Nephron (organoid): Measurements from ENCODE around the gene MYOM3.

Experiments used
- H3K27ac Mint-ChIP-seq, 3 experiments: 2 replicates each; pipeline ENCODE4 v1.8.0; 2020; ENCODE audit warnings: mixed read lengths in 3 of 3, mild to moderate bottlenecking in 2 of 3, moderate library complexity in 1 of 3
- H3K27me3 Mint-ChIP-seq: 2 replicates; pipeline ENCODE4 v1.8.0; 2021; ENCODE audit warnings: low read depth, mild to moderate bottlenecking, moderate library complexity, mixed read lengths
- H3K36me3 Mint-ChIP-seq: 2 replicates; pipeline ENCODE4 v1.8.0; 2020; ENCODE audit warnings: low read depth, mixed read lengths
- H3K4me1 Mint-ChIP-seq: 2 replicates; pipeline ENCODE4 v1.8.0; 2020; ENCODE audit warnings: mixed read lengths
- H3K4me3 Mint-ChIP-seq, 3 experiments: 2 replicates each; pipeline ENCODE4 v1.8.0; 2020; ENCODE audit warnings: mild to moderate bottlenecking in 3 of 3, mixed read lengths in 3 of 3, moderate library complexity in 2 of 3
- H3K9me3 Mint-ChIP-seq: 2 replicates; pipeline ENCODE4 v1.8.0; 2020; ENCODE audit warnings: mixed read lengths
- CTCF ChIP-seq, 3 experiments: fragments of 200-600 bp; sonication (generic); IDR thresholded peaks; one replicate each; pipeline ENCODE4 v1.5.0; 2021; ENCODE audit warnings: antibody characterized with exemption in 3 of 3; ENCODE audit not compliant: unreplicated experiment in 3 of 3

MYOM3 gene

GRCh38 chr1:24096009-24096738 is 15.8 kb downstream of the MYOM3 start:
- peaks cover 45% of the 10 kb centered on the region for H3K4me1 Mint-ChIP-seq
- peak overlapping the region in 2 of 3 experiments; percentile 30 to 47 for H3K27ac Mint-ChIP-seq
- peaks cover 4% of the 10 kb centered on the region for H3K36me3 Mint-ChIP-seq
- no peaks in the 10 kb centered on the region for H3K9me3 Mint-ChIP-seq
- peak overlapping the region in 1 of 3 experiments; percentile 58 for H3K4me3 Mint-ChIP-seq
- peaks cover 8% of the 10 kb centered on the region for H3K27me3 Mint-ChIP-seq
- TF ChIP-seq CTCF (IDR thresholded peaks at IDR 0.05; ENCODE audit: unreplicated experiment in 3 of 3): no peak

GRCh38 chr1:24095140-24095859 is 16.6 kb downstream of the MYOM3 start:
- Mint-ChIP-seq H3K4me1 (peaks cover 40% of the 10 kb centered on the region), H3K9me3 (no peaks in the 10 kb centered on the region)

GRCh38 chr1:24094554-24094953 is 17.4 kb downstream of the MYOM3 start:
- TF ChIP-seq CTCF (IDR thresholded peaks at IDR 0.05; ENCODE audit: unreplicated experiment in 3 of 3): no peak
- Mint-ChIP-seq H3K36me3 (peaks cover 4% of the 10 kb centered on the region), H3K27me3 (peaks cover 10% of the 10 kb centered on the region), H3K4me3 (no peak overlapping the region), H3K27ac (no peak overlapping the region), H3K4me1 (peaks cover 33% of the 10 kb centered on the region), H3K9me3 (no peaks in the 10 kb centered on the region)

More at GRCh38 chr1:24095140-24095859, 16.6 kb downstream of the MYOM3 start:
- Mint-ChIP-seq H3K36me3 (peaks cover 4% of the 10 kb centered on the region), H3K27me3 (peaks cover 8% of the 10 kb centered on the region), H3K4me3 (no peak overlapping the region), H3K27ac (peak overlapping the region in 1 of 3 experiments; percentile 30)
- no peak for TF ChIP-seq CTCF (IDR thresholded peaks at IDR 0.05; ENCODE audit: unreplicated experiment in 3 of 3)

DNA sequence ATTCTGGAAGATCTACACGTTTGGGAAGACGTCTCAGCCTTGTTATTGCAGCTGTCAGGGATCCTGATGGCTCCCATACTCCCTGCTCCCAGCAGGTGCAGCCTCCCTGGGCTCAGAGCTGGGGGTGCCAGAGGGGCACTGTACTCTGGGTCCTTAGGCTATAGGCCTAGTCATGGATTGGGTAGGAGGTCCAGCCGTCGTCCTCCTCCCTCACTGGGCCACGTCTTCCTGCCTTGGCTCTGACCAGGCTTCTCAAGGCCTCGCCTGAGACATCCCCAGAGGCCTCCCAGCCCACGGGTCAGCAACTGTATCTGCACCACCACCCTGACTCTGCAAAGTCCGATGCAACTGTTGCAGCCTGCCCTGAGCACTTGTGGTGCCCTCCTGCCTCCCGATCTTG is 18.2 kb downstream of the MYOM3 start:
- Mint-ChIP-seq H3K27me3 (peaks cover 10% of the 10 kb centered on the region), H3K27ac (no peak overlapping the region), H3K4me3 (no peak overlapping the region), H3K4me1 (peaks cover 24% of the 10 kb centered on the region), H3K9me3 (no peaks in the 10 kb centered on the region), H3K36me3 (peaks cover 4% of the 10 kb centered on the region)
- no peak for TF ChIP-seq CTCF (IDR thresholded peaks at IDR 0.05; ENCODE audit: unreplicated experiment in 3 of 3)

DNA sequence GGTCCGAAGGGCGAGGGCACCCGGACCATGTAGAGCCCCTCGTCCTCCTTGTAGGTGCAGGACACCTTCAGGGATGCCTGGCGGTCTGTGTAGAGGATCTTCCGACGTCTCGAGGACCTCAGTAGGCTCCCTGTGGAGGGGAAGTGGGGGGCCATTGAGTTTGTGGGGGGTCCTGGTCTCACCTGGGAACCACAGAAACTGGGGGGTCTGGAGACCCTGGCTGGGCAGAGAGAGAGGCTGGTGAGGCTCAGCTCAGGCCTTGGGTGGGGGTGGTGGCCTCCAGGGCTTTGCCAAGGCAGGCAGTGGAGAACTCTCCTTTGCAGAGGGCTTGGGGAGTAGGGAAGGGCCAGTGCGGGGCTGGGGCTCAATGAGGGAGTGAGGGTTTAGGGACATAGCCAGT is 19.0 kb downstream of the MYOM3 start:
- H3K4me1 Mint-ChIP-seq: peaks cover 23% of the 10 kb centered on the region
- no peaks in the 10 kb centered on the region for H3K9me3 Mint-ChIP-seq
- no peak overlapping the region for H3K27ac Mint-ChIP-seq
- TF ChIP-seq CTCF (IDR thresholded peaks at IDR 0.05; ENCODE audit: unreplicated experiment in 3 of 3): no peak
- peaks cover 10% of the 10 kb centered on the region for H3K27me3 Mint-ChIP-seq
- no peak overlapping the region for H3K4me3 Mint-ChIP-seq
- peaks cover 4% of the 10 kb centered on the region for H3K36me3 Mint-ChIP-seq
